Parathyroid adenoma (tissue), 2 donors: ENCODE data around the gene SPON1.

Source experiments
- H2AFZ ChIP-seq: fragments of 300-600 bp; sonication (generic); one replicate; pipeline ENCODE4 v1.7.0; 2017; ENCODE audit warnings: antibody characterized with exemption, mild to moderate bottlenecking
- H3K27ac ChIP-seq: fragments of 300-600 bp; sonication (generic); one replicate; pipeline ENCODE4 v1.7.0; 2017
- H3K27me3 ChIP-seq: fragments of 300-600 bp; sonication (generic); one replicate; pipeline ENCODE4 v1.7.0; 2017; ENCODE audit warnings: low read length; ENCODE audit not compliant: control insufficient read depth, insufficient read depth
- H3K36me3 ChIP-seq: fragments of 300-600 bp; sonication (generic); one replicate; pipeline ENCODE4 v1.7.0; 2017; ENCODE audit warnings: low read length; ENCODE audit not compliant: control insufficient read depth, insufficient read depth
- H3K4me1 ChIP-seq: fragments of 300-600 bp; sonication (generic); one replicate; pipeline ENCODE4 v1.7.0; 2017; ENCODE audit warnings: control low read depth
- H3K4me2 ChIP-seq: fragments of 300-600 bp; sonication (generic); one replicate; pipeline ENCODE4 v1.7.0; 2017; ENCODE audit warnings: low read length
- H3K4me3 ChIP-seq: fragments of 300-600 bp; sonication (generic); one replicate; pipeline ENCODE4 v1.7.0; 2017; ENCODE audit warnings: low read depth, low read length
- H3K79me2 ChIP-seq: fragments of 300-600 bp; sonication (generic); one replicate; pipeline ENCODE4 v1.7.0; 2017; ENCODE audit warnings: control low read depth
- H3K9ac ChIP-seq: fragments of 300-600 bp; sonication (generic); one replicate; pipeline ENCODE4 v1.7.0; 2017; ENCODE audit warnings: mild to moderate bottlenecking
- H3K9me3 ChIP-seq: fragments of 300-600 bp; sonication (generic); one replicate; pipeline ENCODE4 v1.7.0; 2017; ENCODE audit warnings: low read length; ENCODE audit not compliant: control insufficient read depth
- TF ChIP-seq, protein P1 (sequence below): fragments of 300-600 bp; sonication (generic); IDR thresholded peaks from one replicate; pipeline ENCODE4 v1.7.0; 2017; ENCODE audit warnings: antibody characterized with exemption, mild to moderate bottlenecking
- donor health status: primary hyperparathyroidism.

Gene SPON1

GRCh38 chr11:14061721-14062120 is 99.2 kb downstream of the SPON1 start:
- Histone ChIP-seq H3K79me2 (no peaks in the 10 kb centered on the region), H3K9ac (no peak overlapping the region), H3K4me1 (no peaks in the 10 kb centered on the region), H3K9me3 (no peaks in the 10 kb centered on the region), H3K36me3 (no peaks in the 10 kb centered on the region), H2AFZ (no peak overlapping the region), H3K27ac (no peak overlapping the region), H3K4me3 (no peak overlapping the region), H3K27me3 (no peaks in the 10 kb centered on the region), H3K4me2 (no peak overlapping the region)
- TF ChIP-seq, protein P1, sequence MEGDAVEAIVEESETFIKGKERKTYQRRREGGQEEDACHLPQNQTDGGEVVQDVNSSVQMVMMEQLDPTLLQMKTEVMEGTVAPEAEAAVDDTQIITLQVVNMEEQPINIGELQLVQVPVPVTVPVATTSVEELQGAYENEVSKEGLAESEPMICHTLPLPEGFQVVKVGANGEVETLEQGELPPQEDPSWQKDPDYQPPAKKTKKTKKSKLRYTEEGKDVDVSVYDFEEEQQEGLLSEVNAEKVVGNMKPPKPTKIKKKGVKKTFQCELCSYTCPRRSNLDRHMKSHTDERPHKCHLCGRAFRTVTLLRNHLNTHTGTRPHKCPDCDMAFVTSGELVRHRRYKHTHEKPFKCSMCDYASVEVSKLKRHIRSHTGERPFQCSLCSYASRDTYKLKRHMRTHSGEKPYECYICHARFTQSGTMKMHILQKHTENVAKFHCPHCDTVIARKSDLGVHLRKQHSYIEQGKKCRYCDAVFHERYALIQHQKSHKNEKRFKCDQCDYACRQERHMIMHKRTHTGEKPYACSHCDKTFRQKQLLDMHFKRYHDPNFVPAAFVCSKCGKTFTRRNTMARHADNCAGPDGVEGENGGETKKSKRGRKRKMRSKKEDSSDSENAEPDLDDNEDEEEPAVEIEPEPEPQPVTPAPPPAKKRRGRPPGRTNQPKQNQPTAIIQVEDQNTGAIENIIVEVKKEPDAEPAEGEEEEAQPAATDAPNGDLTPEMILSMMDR = no peak

DNA sequence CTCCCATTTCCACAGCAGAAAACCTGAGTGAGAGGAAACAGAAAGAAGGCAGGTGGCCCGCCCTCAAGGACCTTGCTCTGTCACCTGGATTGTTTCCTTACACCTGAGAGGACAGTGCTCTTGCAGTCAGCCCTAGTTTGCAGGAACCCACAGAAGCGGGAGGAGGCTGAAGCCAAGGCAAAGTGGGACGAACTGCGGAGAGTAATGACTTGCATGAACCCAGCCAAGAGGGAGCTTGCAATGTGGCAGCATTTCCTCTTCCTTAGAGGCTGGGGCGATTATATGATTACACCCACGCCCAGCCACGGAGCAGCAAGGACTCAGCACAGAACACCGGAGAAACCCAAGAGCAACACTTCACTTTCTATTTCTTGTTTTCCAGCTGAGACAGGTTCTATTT is 102.6 kb downstream of the SPON1 start:
- no peak overlapping the region for H3K4me2 ChIP-seq
- no peaks in the 10 kb centered on the region for H3K36me3 ChIP-seq
- no peaks in the 10 kb centered on the region for H3K4me1 ChIP-seq
- no peak overlapping the region for H3K4me3 ChIP-seq
- H3K79me2 ChIP-seq = no peaks in the 10 kb centered on the region
- H3K27me3 ChIP-seq = no peaks in the 10 kb centered on the region
- no peak overlapping the region for H2AFZ ChIP-seq
- TF ChIP-seq, protein P1 = no peak
- H3K9ac ChIP-seq = no peak overlapping the region
- H3K9me3 ChIP-seq = no peaks in the 10 kb centered on the region
- H3K27ac ChIP-seq = no peak overlapping the region

GRCh38 chr11:14065681-14066080 is 103.2 kb downstream of the SPON1 start:
- no peaks in the 10 kb centered on the region for H3K36me3 ChIP-seq
- H2AFZ ChIP-seq = no peak overlapping the region
- H3K27ac ChIP-seq = no peak overlapping the region
- no peaks in the 10 kb centered on the region for H3K4me1 ChIP-seq
- TF ChIP-seq, protein P1 = no peak
- H3K4me2 ChIP-seq = no peak overlapping the region
- H3K9ac ChIP-seq = no peak overlapping the region
- no peak overlapping the region for H3K4me3 ChIP-seq
- no peaks in the 10 kb centered on the region for H3K9me3 ChIP-seq
- no peaks in the 10 kb centered on the region for H3K79me2 ChIP-seq
- no peaks in the 10 kb centered on the region for H3K27me3 ChIP-seq

DNA sequence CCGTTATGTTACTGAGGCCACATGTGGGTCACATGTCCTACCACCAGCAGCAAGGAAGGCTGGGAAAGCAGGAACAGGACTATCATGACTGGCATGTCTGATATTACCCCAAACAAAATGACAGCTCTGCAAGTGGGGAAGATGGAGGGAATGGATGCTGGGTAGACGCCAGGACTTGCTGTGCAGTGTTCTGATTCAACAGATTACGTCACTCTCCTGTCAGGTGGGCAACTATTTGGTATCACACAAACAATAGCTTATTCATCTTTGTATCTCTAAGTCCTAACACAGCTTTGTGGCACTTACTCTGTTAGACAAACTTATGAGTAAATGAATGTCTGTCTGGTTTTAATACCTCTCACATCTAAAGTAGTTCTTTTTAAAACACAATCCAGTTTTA is 105.2 kb downstream of the SPON1 start:
- Histone ChIP-seq H3K27ac (no peak overlapping the region), H3K4me1 (no peaks in the 10 kb centered on the region), H3K9me3 (no peaks in the 10 kb centered on the region), H3K9ac (no peak overlapping the region), H3K4me2 (no peak overlapping the region), H3K27me3 (no peaks in the 10 kb centered on the region), H3K4me3 (no peak overlapping the region), H3K36me3 (no peaks in the 10 kb centered on the region), H3K79me2 (no peaks in the 10 kb centered on the region), H2AFZ (no peak overlapping the region)
- TF ChIP-seq, protein P1 = no peak

- Histone ChIP-seq H3K79me2 (no peaks in the 10 kb centered on the region), H3K36me3 (no peaks in the 10 kb centered on the region), H3K9ac (no peak overlapping the region), H3K27ac (no peak overlapping the region), H3K4me2 (no peak overlapping the region), H3K9me3 (no peaks in the 10 kb centered on the region), H2AFZ (no peak overlapping the region), H3K27me3 (no peaks in the 10 kb centered on the region), H3K4me3 (no peak overlapping the region), H3K4me1 (no peaks in the 10 kb centered on the region)
- TF ChIP-seq, protein P1 = no peak
These were observed 108.4 kb downstream of the SPON1 start for GRCh38 chr11:14070896-14071295.
